ENCODE measurements around the gene SMYD3.

DNA sequence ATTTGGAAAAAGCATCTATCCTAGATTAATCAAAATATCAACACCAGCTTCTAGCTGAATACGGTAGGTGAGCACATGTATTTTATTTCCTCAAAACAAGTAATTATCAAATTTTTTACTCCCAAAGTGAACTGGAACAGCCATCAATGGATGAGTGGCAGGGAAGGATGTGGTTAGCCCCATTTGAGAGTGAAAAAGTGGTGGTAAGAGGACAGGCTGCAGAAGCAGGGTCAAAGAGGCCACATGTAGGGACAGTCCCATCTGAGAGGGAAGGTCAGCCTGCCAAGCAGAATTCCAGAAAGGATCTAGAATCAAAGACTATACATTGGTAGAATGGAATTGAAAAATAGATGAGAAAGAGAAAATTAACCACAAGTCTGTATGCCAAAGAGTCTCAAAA is 163.8 kb downstream of the SMYD3 start:
- TF ChIP-seq CTCF (IDR thresholded peaks at IDR 0.05) (no peak), POLR2A (IDR thresholded peaks at IDR 0.05) (no peak)

Measured in gastroesophageal sphincter (tissue), 3 donors.